Panc1 (cell line): Measurements from ENCODE around the gene CLBA1. TPM values are rescaled to one million over a fixed set of nuclear protein-coding genes. Genes with fewer than 3 reads are reported as not detected.

ENCODE experiments used
- ATAC-seq: fragments of 200-7000 bp; cut with Tn5 transposase; 2 replicates; pipeline ENCODE4 v1.9.1; 2020; ENCODE audit warnings: mild to moderate bottlenecking, moderate library complexity
- BruUV-seq: library from RNA; stranded (reverse); fragments of 400-500 nt; replicated peaks from 2 replicates; lab custom pipeline; 2021; lab: Mats Ljungman, UMichigan
- CTCF ChIA-PET: fragments of 300-600 bp; sonication (Branson Sonifier 250); formaldehyde crosslinking; loops from one replicate; lab custom pipeline; 2022; ENCODE audit warnings: antibody characterized with exemption; lab: Charles Lee
- POLR2A ChIA-PET: fragments of 300-600 bp; sonication (Branson Sonifier 250); formaldehyde crosslinking; loops from one replicate; lab custom pipeline; 2022; ENCODE audit warnings: antibody characterized with exemption; lab: Charles Lee
- DNase-seq: peaks from one replicate; pipeline ENCODE4 v3.0.0-alpha.2; 2010; ENCODE audit warnings: low read depth, low spot score
- H3K27ac ChIP-seq: 2 replicates; pipeline ENCODE4 v1.5.1; 2011; ENCODE audit warnings: mild to moderate bottlenecking, low read length, inconsistent platforms
- H3K27me3 ChIP-seq: fragments of 200-500 bp; sonication (Bioruptor generic); 2 replicates; pipeline ENCODE4 v1.6.0; 2014; ENCODE audit warnings: low read length, inconsistent platforms; ENCODE audit not compliant: control insufficient read depth, insufficient read depth
- H3K36me3 ChIP-seq: fragments of 200-500 bp; sonication (Bioruptor generic); 2 replicates; pipeline ENCODE4 v1.5.1; 2014; ENCODE audit warnings: inconsistent platforms, mild to moderate bottlenecking, low read length, moderate library complexity; ENCODE audit not compliant: control insufficient read depth, insufficient read depth
- H3K4me1 ChIP-seq: 2 replicates; pipeline ENCODE4 v1.5.1; 2011; ENCODE audit warnings: inconsistent platforms, mild to moderate bottlenecking, low read length, moderate library complexity; ENCODE audit not compliant: control insufficient read depth, insufficient read depth
- H3K4me3 ChIP-seq, 2 experiments: 2 replicates each; pipeline ENCODE4 v1.5.1; 2011 to 2012; ENCODE audit warnings: low read depth in 2 of 2, low read length in 2 of 2, mild to moderate bottlenecking in 2 of 2, inconsistent platforms in 1 of 2, moderate library complexity in 1 of 2
- H3K9me3 ChIP-seq: fragments of 200-500 bp; sonication (Bioruptor generic); 2 replicates; pipeline ENCODE4 v1.5.1; 2014; ENCODE audit warnings: low read depth, mild to moderate bottlenecking, inconsistent platforms, low read length, moderate library complexity; ENCODE audit not compliant: control insufficient read depth, insufficient read depth
- POLR2AphosphoS5 ChIP-seq: IDR thresholded peaks from 2 replicates; pipeline ENCODE4 v1.6.1; 2012; ENCODE audit warnings: mild to moderate bottlenecking, low read depth, low read length, moderate library complexity
- SIN3A ChIP-seq: IDR thresholded peaks from 2 replicates; pipeline ENCODE4 v1.6.1; 2012; ENCODE audit warnings: low read depth, mild to moderate bottlenecking, low read length, moderate library complexity, borderline replicate concordance; ENCODE audit not compliant: insufficient read depth
- TCF7L2 ChIP-seq: IDR thresholded peaks from 2 replicates; pipeline ENCODE4 v1.6.1; 2011; ENCODE audit warnings: mild to moderate bottlenecking, low read depth, low read length, inconsistent platforms
- in situ Hi-C: cut with HindIII; loops from 2 replicates; pipeline ENCODE4 v1.10.0; 2016; ENCODE audit warnings: low sequenced_read_pairs, low pct_unique_long_range_greater_than_20kb
- intact Hi-C: fragments of 100-400 bp; cut with micrococcal nuclease; formaldehyde crosslinking; loops from one replicate; pipeline ENCODE4 v1.10.0; 2022; ENCODE audit not compliant: unreplicated experiment
- total RNA-seq: library from RNA; stranded (reverse); gene quantifications from one replicate; pipeline ENCODE4 v1.2.1, GENCODE V29; 2021; ENCODE audit not compliant: unreplicated experiment
- TF ChIP-seq, protein P1 (sequence below): fragments of 450-650 bp; IDR thresholded peaks from 2 replicates; pipeline ENCODE4 v1.5.1; 2017; ENCODE audit warnings: mild to moderate bottlenecking
- TF ChIP-seq, protein P2 (sequence below), 2 experiments: IDR thresholded peaks; 2 replicates each; pipeline ENCODE4 v1.6.1; 2011 to 2012; ENCODE audit warnings: low read depth in 2 of 2, control low read depth in 1 of 2, low read length in 1 of 2, mild to moderate bottlenecking in 1 of 2, moderate library complexity in 1 of 2; ENCODE audit not compliant: insufficient read depth in 1 of 2

CLBA1 gene
- total RNA-seq, 1 experiment from 2014 or later, result 13.8 TPM

- Histone ChIP-seq H3K9me3 (no peaks in the 10 kb centered on the region), H3K27me3 (no peaks in the 10 kb centered on the region), H3K4me3 (no peak overlapping the region), H3K36me3 (peaks cover 5% of the 10 kb centered on the region), H3K27ac (no peak overlapping the region), H3K4me1 (no peaks in the 10 kb centered on the region)
- BruUV-seq, result TSS peak; percentile 65
- DNase-seq (no peak), ATAC-seq (no peak)
- intact Hi-C loops, result no loop called here
- in situ Hi-C loops, result no loop called here
- ChIA-PET CTCF (no interaction called here), POLR2A (no interaction called here)
- TF ChIP-seq TCF7L2, result no peak
- TF ChIP-seq, protein P1, sequence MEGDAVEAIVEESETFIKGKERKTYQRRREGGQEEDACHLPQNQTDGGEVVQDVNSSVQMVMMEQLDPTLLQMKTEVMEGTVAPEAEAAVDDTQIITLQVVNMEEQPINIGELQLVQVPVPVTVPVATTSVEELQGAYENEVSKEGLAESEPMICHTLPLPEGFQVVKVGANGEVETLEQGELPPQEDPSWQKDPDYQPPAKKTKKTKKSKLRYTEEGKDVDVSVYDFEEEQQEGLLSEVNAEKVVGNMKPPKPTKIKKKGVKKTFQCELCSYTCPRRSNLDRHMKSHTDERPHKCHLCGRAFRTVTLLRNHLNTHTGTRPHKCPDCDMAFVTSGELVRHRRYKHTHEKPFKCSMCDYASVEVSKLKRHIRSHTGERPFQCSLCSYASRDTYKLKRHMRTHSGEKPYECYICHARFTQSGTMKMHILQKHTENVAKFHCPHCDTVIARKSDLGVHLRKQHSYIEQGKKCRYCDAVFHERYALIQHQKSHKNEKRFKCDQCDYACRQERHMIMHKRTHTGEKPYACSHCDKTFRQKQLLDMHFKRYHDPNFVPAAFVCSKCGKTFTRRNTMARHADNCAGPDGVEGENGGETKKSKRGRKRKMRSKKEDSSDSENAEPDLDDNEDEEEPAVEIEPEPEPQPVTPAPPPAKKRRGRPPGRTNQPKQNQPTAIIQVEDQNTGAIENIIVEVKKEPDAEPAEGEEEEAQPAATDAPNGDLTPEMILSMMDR, result no peak
- TF ChIP-seq SIN3A, result no peak
- TF ChIP-seq, protein P2, sequence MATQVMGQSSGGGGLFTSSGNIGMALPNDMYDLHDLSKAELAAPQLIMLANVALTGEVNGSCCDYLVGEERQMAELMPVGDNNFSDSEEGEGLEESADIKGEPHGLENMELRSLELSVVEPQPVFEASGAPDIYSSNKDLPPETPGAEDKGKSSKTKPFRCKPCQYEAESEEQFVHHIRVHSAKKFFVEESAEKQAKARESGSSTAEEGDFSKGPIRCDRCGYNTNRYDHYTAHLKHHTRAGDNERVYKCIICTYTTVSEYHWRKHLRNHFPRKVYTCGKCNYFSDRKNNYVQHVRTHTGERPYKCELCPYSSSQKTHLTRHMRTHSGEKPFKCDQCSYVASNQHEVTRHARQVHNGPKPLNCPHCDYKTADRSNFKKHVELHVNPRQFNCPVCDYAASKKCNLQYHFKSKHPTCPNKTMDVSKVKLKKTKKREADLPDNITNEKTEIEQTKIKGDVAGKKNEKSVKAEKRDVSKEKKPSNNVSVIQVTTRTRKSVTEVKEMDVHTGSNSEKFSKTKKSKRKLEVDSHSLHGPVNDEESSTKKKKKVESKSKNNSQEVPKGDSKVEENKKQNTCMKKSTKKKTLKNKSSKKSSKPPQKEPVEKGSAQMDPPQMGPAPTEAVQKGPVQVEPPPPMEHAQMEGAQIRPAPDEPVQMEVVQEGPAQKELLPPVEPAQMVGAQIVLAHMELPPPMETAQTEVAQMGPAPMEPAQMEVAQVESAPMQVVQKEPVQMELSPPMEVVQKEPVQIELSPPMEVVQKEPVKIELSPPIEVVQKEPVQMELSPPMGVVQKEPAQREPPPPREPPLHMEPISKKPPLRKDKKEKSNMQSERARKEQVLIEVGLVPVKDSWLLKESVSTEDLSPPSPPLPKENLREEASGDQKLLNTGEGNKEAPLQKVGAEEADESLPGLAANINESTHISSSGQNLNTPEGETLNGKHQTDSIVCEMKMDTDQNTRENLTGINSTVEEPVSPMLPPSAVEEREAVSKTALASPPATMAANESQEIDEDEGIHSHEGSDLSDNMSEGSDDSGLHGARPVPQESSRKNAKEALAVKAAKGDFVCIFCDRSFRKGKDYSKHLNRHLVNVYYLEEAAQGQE (IDR thresholded peaks at IDR 0.05; ENCODE audit: insufficient read depth in 1 of 2, low read depth in 2 of 2, low read length in 1 of 2), result no peak
- TF ChIP-seq POLR2AphosphoS5, result no peak
Observed at GRCh38 chr14:104937694-104938365, 47.8 kb upstream of the CLBA1 start.

- no peaks in the 10 kb centered on the region for H3K9me3 ChIP-seq
- ATAC-seq, result no peak
- H3K27me3 ChIP-seq, result no peaks in the 10 kb centered on the region
- TF ChIP-seq, protein P1, result no peak
- TF ChIP-seq SIN3A (no peak), POLR2AphosphoS5 (no peak), TCF7L2 (no peak)
- TF ChIP-seq, protein P2 (IDR thresholded peaks at IDR 0.05; ENCODE audit: insufficient read depth in 1 of 2, low read depth in 2 of 2, low read length in 1 of 2), result no peak
- DNase-seq, result no peak
- no peak overlapping the region for H3K4me3 ChIP-seq
- no peaks in the 10 kb centered on the region for H3K4me1 ChIP-seq
- peaks cover 5% of the 10 kb centered on the region for H3K36me3 ChIP-seq
- intact Hi-C loops (no loop called here), in situ Hi-C loops (no loop called here)
- ChIA-PET POLR2A (no interaction called here), CTCF (no interaction called here)
- BruUV-seq, result no TSS peak
- no peak overlapping the region for H3K27ac ChIP-seq
Observed at GRCh38 chr14:104938436-104938835, 47.2 kb upstream of the CLBA1 start.
